NB4 (cell line): Measurements from ENCODE around the gene MAP3K5.
"Not testable (repeated sequence)": the region's sequence is repeated elsewhere in the genome, so short reads cannot be mapped to it uniquely, and the experiment has no call there.

Source experiments
- DNase-seq: peaks from one replicate; pipeline ENCODE4 v3.0.0; 2010; ENCODE audit warnings: low read depth
- H3K4me3 ChIP-seq: one replicate; pipeline ENCODE4 v1.5.1; 2011; ENCODE audit warnings: mild to moderate bottlenecking, low read depth, low read length, moderate library complexity
- MYC ChIP-seq: IDR thresholded peaks from 2 replicates; pipeline ENCODE4 v1.6.1; 2011; ENCODE audit warnings: low read depth, low read length
- POLR2A ChIP-seq: IDR thresholded peaks from 2 replicates; pipeline ENCODE4 v1.6.1; 2011; ENCODE audit warnings: mild to moderate bottlenecking; ENCODE audit not compliant: insufficient read length; ENCODE audit errors: extremely low read depth
- TF ChIP-seq, protein P1 (sequence below): IDR thresholded peaks from 2 replicates; pipeline ENCODE4 v1.6.1; 2011; ENCODE audit warnings: low read depth, low read length
- TF ChIP-seq, protein P2 (sequence below): IDR thresholded peaks from one replicate; pipeline ENCODE4 v1.5.1; 2012; ENCODE audit warnings: low read depth, low read length

MAP3K5 gene

DNA sequence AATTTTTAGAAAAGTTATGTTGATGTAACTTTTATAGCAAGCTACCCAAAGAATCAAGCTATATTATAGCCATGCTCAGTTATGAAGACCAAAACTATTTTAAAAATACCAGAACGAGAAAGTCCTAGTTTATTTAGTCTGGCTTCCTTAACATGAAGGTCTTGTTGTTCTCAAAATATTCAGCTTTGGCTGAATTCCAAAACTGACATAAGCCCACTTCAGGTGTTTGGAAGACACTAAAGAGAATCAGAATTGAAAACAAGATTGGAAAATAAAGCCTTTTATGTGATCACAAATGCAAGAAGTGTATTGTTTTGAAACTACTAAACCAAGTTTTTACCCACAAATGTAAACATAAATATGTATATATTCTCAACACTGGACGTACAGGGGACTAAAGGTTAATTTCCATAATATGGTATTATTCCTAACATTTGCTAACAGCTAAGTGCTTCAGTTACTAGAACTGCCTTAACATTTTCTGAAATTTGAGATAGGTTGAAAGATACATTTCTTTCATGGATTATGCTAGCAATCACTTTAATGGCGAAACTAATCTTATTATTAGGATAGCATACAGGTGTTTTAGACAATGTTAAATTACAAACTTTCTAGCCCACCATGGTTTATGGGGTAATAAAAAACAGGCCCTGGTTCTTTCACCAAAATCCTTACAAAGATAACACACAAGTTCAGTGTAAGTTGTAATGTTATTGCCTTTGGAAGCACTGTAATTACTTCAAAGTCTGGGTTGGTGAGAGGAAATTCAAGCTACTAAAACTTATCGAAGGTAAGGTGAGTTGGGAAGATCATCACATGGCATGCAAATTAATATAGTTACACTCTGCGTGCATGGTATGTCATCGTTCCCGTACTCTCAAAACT is 1.6 kb downstream of the MAP3K5 start:
- no peak for DNase-seq
- peak overlapping the region; percentile 83 for H3K4me3 ChIP-seq
- TF ChIP-seq, protein P1, sequence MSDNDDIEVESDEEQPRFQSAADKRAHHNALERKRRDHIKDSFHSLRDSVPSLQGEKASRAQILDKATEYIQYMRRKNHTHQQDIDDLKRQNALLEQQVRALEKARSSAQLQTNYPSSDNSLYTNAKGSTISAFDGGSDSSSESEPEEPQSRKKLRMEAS: no peak
- TF ChIP-seq POLR2A (no peak), MYC (no peak)
- TF ChIP-seq, protein P2, sequence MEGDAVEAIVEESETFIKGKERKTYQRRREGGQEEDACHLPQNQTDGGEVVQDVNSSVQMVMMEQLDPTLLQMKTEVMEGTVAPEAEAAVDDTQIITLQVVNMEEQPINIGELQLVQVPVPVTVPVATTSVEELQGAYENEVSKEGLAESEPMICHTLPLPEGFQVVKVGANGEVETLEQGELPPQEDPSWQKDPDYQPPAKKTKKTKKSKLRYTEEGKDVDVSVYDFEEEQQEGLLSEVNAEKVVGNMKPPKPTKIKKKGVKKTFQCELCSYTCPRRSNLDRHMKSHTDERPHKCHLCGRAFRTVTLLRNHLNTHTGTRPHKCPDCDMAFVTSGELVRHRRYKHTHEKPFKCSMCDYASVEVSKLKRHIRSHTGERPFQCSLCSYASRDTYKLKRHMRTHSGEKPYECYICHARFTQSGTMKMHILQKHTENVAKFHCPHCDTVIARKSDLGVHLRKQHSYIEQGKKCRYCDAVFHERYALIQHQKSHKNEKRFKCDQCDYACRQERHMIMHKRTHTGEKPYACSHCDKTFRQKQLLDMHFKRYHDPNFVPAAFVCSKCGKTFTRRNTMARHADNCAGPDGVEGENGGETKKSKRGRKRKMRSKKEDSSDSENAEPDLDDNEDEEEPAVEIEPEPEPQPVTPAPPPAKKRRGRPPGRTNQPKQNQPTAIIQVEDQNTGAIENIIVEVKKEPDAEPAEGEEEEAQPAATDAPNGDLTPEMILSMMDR: no peak

DNA sequence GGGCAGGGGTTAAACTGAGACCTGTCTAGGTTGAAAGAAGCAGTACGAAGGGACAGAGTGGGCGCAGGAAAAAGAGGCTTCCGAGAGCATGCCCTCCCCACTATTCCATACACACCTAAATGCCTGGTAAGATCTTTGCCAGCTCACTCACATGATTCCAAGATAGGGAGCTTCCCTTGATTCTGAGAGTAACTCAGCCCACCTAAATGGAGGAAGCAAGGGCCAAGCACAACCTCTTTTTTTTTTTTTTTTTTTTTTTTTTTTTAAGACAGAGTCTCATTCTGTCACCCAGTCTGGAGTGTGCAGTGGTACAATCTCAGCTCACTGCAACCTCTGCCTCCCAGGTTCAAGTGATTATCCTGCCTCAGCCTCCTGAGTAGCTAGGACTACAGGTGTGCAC is 2.8 kb downstream of the MAP3K5 start:
- H3K4me3 ChIP-seq: peak overlapping the region; percentile 17
- not testable (repeated sequence) for DNase-seq

DNA sequence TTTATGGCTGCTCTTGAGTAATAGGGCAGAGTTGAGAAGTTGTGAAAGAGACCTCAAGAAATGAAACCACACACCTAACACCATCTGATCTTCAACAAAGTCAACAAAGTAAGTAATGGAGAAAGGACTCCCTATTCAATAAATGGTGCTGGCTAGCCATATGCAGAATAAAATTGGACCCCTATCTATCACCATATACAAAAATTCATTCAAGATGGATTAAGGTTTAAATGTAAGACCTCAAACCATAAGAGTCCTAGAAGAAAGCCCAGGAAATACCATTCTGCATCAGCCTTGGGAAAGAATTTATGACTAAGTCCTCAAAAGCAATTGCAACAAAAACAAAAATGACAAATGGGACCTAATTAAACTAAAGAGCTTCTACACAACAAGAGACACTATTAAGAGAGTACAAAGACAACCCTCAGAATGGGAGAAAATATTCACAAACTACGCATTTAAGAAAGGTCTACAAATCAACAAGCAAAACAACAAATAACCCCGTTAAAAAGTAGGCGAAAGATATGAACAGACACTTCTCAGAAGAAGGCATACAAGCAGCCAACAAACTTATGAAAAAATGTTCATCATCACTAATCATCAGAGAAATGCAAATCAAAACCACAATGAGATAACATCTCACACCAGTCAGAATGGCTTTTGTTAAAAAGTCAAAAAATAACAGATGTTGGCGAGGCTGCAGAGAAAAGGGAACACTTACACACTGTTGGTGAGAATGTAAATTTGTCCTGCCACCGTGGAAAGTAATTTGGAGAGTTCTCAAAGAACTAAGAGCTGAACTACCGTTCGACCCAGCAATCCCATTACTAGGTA is 4.0 kb downstream of the MAP3K5 start:
- TF ChIP-seq, protein P1: no peak
- TF ChIP-seq POLR2A (no peak), MYC (no peak)
- TF ChIP-seq, protein P2: no peak
- peak overlapping the region; percentile 35 for H3K4me3 ChIP-seq
- peak; percentile 90 for DNase-seq

DNA sequence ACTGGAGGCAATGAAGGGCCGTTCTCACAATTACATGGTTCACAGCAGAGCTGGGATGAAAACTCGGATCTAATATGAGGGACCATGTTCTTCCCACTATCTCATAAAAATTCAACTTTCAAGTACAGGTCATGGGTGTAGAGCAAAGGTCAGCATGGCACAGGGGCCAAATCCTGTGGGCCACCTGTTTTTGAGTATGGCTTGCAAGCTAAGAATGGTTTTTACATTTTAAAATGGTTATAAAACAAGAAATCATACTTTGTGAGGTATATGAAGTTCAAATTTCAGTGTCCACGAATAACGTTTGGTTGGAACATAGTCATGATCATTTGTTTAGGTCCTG is 4.6 kb downstream of the MAP3K5 start:
- no peak for DNase-seq
- peak overlapping the region; percentile 35 for H3K4me3 ChIP-seq
- no peak for TF ChIP-seq POLR2A
- TF ChIP-seq, protein P1: no peak
- TF ChIP-seq, protein P2: no peak
- TF ChIP-seq MYC: no peak

DNA sequence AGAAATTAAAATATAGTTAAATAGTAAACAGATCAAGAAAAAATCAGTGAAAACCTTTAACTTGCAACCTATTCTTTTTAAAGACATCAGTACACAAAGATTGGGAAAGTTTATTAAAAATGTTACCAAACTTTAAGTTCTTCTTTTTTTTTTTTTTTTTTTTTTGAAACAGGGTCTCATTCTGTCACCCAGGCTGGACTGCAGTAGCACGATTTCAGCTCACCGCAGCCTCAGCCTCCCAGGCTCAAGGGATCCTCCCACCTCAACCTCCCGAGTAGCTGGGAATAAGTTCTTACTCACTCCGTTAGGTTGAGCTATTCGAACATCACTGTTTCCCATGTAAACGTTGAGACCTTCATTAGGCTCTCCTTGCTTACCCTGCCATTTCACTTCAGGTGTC is 5.6 kb downstream of the MAP3K5 start:
- TF ChIP-seq, protein P1: no peak
- TF ChIP-seq, protein P2: no peak
- TF ChIP-seq POLR2A: no peak
- no peak for TF ChIP-seq MYC
- DNase-seq: peak; percentile 41
- peak overlapping the region; percentile 35 for H3K4me3 ChIP-seq
